C4-2B (cell line): Measurements from ENCODE around the gene LRRC18.

Source experiments
- ZFX ChIP-seq: fragments of 450-650 bp; IDR thresholded peaks from 2 replicates; pipeline ENCODE4 v1.6.1; 2017
- TF ChIP-seq, protein P1 (sequence below): fragments of 450-650 bp; conservative IDR thresholded peaks from 2 replicates; pipeline ENCODE4 v1.5.1; 2017; ENCODE audit warnings: mild to moderate bottlenecking

DNA sequence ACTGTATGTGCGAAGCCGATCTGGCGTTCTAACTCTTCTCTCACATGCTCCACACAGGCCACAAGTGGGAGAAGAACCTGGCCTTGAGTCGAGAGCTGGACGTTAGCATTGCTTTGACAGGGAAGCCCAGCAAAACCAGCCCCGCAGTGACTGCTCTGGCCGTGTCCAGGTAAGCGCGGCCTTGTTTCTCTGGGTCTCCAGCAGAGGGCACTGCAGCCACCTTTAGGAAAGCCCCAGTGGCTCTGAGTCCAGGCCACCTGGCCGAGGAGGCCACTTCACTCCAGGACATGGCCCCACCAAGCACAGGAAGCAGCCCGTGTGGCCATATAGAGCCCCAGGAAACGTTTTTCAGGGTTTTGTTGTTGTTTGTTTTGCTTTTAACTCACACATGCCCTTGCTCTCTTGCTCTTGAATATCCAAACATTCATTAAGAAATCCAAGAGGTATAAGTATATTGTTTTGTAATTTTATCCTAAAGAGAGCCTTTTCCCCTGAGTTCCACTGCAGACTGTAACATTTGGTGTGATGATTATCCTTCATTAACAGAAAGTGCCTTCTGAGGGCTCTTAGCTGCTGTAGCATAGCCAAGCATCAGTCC, 41.8 kb upstream of the LRRC18 start:
- TF ChIP-seq, protein P1, sequence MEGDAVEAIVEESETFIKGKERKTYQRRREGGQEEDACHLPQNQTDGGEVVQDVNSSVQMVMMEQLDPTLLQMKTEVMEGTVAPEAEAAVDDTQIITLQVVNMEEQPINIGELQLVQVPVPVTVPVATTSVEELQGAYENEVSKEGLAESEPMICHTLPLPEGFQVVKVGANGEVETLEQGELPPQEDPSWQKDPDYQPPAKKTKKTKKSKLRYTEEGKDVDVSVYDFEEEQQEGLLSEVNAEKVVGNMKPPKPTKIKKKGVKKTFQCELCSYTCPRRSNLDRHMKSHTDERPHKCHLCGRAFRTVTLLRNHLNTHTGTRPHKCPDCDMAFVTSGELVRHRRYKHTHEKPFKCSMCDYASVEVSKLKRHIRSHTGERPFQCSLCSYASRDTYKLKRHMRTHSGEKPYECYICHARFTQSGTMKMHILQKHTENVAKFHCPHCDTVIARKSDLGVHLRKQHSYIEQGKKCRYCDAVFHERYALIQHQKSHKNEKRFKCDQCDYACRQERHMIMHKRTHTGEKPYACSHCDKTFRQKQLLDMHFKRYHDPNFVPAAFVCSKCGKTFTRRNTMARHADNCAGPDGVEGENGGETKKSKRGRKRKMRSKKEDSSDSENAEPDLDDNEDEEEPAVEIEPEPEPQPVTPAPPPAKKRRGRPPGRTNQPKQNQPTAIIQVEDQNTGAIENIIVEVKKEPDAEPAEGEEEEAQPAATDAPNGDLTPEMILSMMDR = peak; percentile 96
- no peak for TF ChIP-seq ZFX
